ENCODE measurements around the gene NBL1. TPM values are rescaled to one million over a fixed set of nuclear protein-coding genes. Genes with fewer than 3 reads are reported as not detected.

NBL1 gene
- total and polyA plus RNA-seq, 3 donors from 2014 or later: 44.3 to 141 (median 73.3) TPM

DNA sequence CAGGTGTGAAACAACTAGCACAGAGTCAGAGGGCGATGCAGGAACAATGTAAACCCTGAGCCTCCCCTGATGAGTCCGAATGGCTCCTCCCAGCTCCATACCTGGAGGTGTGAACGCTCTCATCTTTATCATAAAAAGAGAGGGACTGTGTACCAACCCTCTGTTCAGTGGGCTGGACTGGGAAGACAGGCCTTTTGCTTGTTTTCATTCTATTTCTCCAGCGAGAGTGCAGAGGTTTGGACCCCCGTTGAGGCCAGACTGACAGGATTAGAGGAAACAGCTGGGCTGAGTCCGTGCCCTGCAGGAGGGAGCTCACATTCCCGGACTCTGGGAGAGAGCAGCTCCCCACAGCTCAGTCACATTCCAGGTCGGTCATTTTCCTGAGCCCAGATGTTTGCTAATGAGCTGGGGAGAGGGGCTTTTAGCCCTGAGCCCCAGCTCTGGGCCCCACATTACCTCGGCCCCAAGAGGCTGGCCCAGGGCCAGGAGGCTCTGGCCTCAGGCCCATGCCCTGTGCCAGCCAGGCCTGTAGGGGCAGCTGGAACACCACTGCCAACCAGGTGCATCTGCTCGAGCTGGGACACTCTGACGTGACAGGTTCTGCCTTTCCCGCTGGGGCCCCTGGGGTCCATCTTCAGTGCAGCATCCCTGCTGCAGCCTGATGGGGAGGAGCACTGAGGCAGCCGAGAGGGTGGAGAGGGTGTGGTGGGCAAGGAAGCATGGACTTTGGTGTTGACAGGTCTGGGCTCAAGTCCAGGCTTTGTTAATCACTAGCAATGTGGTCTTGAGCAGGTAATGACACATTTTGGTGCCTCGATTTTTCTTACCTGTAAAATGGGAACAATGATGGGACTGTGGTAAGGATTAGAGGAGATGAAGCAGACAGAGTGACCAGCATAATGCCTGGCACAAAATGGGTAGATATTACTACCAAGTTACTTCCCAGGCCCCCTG is 3.5 kb upstream of the NBL1 start:
- 68% methylated on average over 8 to 14 of the region's 14 CpGs for WGBS, 2 donors
- Histone ChIP-seq H3K36me3 (ENCODE audit: low read depth, missing control alignments) (no peaks in the 10 kb centered on the region), H3K27me3 (no peaks in the 10 kb centered on the region), H3K9me3 (no peaks in the 10 kb centered on the region), H3K27ac (no peak overlapping the region), H3K4me1 (no peaks in the 10 kb centered on the region), H3K4me3 (no peak overlapping the region)
- no peak for DNase-seq
- TF ChIP-seq, protein P1, sequence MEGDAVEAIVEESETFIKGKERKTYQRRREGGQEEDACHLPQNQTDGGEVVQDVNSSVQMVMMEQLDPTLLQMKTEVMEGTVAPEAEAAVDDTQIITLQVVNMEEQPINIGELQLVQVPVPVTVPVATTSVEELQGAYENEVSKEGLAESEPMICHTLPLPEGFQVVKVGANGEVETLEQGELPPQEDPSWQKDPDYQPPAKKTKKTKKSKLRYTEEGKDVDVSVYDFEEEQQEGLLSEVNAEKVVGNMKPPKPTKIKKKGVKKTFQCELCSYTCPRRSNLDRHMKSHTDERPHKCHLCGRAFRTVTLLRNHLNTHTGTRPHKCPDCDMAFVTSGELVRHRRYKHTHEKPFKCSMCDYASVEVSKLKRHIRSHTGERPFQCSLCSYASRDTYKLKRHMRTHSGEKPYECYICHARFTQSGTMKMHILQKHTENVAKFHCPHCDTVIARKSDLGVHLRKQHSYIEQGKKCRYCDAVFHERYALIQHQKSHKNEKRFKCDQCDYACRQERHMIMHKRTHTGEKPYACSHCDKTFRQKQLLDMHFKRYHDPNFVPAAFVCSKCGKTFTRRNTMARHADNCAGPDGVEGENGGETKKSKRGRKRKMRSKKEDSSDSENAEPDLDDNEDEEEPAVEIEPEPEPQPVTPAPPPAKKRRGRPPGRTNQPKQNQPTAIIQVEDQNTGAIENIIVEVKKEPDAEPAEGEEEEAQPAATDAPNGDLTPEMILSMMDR (IDR thresholded peaks at IDR 0.05): no peak
- TF ChIP-seq POLR2A (IDR thresholded peaks at IDR 0.05): no peak
- intact Hi-C loops (cut with DNase I; ENCODE audit: low total_unique reads): loop anchor here (10.0 kb wide), 1 partner anchor 156 kb away; the partner anchor contains the start of gene CAPZB

DNA sequence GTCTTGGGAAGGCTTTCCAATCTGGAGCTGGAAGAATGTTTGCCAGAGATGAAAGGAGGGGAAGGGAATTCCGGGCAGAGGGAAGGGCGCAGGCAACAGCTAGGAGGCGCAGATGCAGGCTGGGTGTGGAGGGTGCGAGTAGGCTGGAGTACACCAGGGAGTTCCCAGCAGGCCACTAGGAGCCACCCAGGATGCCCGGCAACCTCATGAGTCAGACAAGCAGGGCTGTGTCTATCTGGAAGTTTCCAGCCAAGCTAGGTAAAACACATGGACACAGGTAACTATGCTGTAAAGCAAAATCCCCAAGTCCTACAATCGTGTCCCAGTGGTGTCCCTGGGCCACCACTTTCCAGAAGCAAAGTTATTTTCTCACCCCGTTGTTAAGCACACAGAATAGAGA is 990 bp upstream of the NBL1 start:
- peak overlapping the region; percentile 61 to 77 for H3K4me3 ChIP-seq
- H3K4me1 ChIP-seq: no peaks in the 10 kb centered on the region
- H3K36me3 ChIP-seq (ENCODE audit: low read depth, missing control alignments): no peaks in the 10 kb centered on the region
- intact Hi-C loops (cut with DNase I; ENCODE audit: low total_unique reads): loop anchor here (10.0 kb wide), 1 partner anchor 158 kb away; the partner anchor contains the start of gene CAPZB
- H3K9me3 ChIP-seq: no peaks in the 10 kb centered on the region
- peak overlapping the region; percentile 84 to 91 for H3K27ac ChIP-seq
- no peak for DNase-seq
- no peaks in the 10 kb centered on the region for H3K27me3 ChIP-seq
- TF ChIP-seq, protein P1 (IDR thresholded peaks at IDR 0.05): no peak
- TF ChIP-seq POLR2A (IDR thresholded peaks at IDR 0.05): no peak
- WGBS, 2 donors: 47 to 48% methylated on average over 6 to 7 of the region's 7 CpGs

DNA sequence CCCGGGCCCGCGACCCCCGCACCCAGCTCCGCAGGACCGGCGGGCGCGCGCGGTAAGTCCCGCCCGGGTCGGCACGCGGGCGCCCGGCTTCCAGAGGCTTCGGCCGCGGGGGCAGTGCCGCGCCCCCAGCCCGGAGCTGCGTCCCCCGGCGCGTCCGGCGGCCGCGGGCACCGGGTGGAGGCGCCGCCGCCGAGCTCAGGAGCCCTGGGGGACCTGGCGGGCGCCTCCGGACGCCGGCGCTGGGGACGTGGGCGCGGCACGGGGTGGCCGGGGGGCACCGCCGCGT is 227 bp downstream of the NBL1 start:
- Histone ChIP-seq H3K4me3 (peak overlapping the region; percentile 77 to 83), H3K9me3 (no peaks in the 10 kb centered on the region), H3K27ac (peak overlapping the region; percentile 76 to 93), H3K27me3 (no peaks in the 10 kb centered on the region), H3K36me3 (ENCODE audit: low read depth, missing control alignments) (no peaks in the 10 kb centered on the region), H3K4me1 (peaks cover 8% of the 10 kb centered on the region)
- DNase-seq: no peak
- intact Hi-C loops (cut with DNase I; ENCODE audit: low total_unique reads): loop anchor here (10.0 kb wide), 1 partner anchor 160 kb away; the partner anchor contains the start of gene CAPZB
- WGBS, 2 donors: 3% methylated on average over 15 of the region's 51 CpGs; no CpG with 5 or more reads in 1 of the 2 donors
- no peak for TF ChIP-seq POLR2A (IDR thresholded peaks at IDR 0.05)
- TF ChIP-seq, protein P1 (IDR thresholded peaks at IDR 0.05): no peak

DNA sequence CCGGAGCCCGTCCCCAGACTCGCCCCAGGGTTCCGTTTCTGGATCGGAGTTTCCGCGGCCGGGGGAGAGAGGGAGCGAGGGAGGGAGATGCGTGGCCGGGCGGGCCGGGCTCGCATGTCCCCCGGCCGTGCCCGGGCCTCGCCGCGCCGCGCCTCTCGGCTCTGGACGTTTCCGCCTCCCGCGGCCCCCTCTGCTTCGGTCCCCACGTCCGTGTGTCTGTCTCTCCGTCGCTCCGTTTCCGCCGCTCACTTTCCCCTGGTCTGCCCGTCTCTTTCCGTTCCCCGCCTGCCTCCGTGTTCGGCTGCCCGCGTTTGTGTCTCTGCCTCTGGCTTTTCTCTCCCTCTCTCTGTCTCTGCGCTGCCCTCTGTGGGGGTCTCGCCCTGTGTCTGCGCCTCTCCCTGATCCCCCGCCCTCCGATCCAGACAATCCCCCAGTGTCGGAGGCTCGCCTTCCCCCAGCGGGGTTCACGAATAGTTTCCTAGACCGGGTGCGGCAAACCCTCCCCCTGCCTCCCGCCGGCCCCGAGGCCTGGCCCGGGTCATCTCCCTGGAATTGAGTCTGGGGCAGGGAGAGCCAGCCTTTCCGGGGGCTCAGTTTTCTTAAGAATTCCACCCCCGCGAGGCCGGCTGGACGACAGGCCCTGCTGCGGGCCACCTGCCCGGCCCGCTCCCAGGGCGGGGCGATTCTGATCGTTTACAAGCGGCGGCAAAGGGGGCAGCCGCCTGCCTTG is 735 bp downstream of the NBL1 start:
- no peak for TF ChIP-seq POLR2A (IDR thresholded peaks at IDR 0.05)
- Histone ChIP-seq H3K4me1 (peaks cover 12% of the 10 kb centered on the region), H3K9me3 (no peaks in the 10 kb centered on the region), H3K4me3 (peak overlapping the region; percentile 77 to 83), H3K36me3 (ENCODE audit: low read depth, missing control alignments) (no peaks in the 10 kb centered on the region), H3K27me3 (no peaks in the 10 kb centered on the region), H3K27ac (peak overlapping the region; percentile 76 to 93)
- DNase-seq: no peak
- intact Hi-C loops (cut with DNase I; ENCODE audit: low total_unique reads): loop anchor here (10.0 kb wide), 1 partner anchor 160 kb away; the partner anchor contains the start of gene CAPZB
- 1 to 3% methylated on average over 42 to 69 of the region's 71 CpGs for WGBS, 2 donors
